ENCODE data around the gene ZNF543. TPM values are rescaled to one million over a fixed set of nuclear protein-coding genes. Genes with fewer than 3 reads are reported as not detected.

The ZNF543 gene
- total and polyA plus RNA-seq, 9 of the 15 experiments (the other 6 are each of a cell fraction or from before 2014, with no cell fraction given): 0.14 to 5.5 (median 2.4) TPM

- no peak for TF ChIP-seq ZBTB43 (CRISPR knock-in tag; IDR thresholded peaks at IDR 0.05)
- TF ChIP-seq IRF2 (CRISPR knock-in tag; IDR thresholded peaks at IDR 0.05): no peak
- TF ChIP-seq SREBF2 (CRISPR knock-in tag; IDR thresholded peaks at IDR 0.05): no peak
- TF ChIP-seq ZNF174 (CRISPR knock-in tag; IDR thresholded peaks at IDR 0.05): no peak
- peak; percentile 97 for TF ChIP-seq ATF4 (CRISPR knock-in tag; IDR thresholded peaks at IDR 0.05)
- no peak for TF ChIP-seq FOXM1 (IDR thresholded peaks at IDR 0.05; ENCODE audit: low read depth)
- TF ChIP-seq FOXM1 (CRISPR knock-in tag; IDR thresholded peaks at IDR 0.05; ENCODE audit: low read depth): no peak
- no peak for TF ChIP-seq HBP1 (CRISPR knock-in tag; IDR thresholded peaks at IDR 0.05)
- no peak for TF ChIP-seq ZNF778 (CRISPR knock-in tag; IDR thresholded peaks at IDR 0.05)
- no peak for TF ChIP-seq ZNF644 (tag; IDR thresholded peaks at IDR 0.05; ENCODE audit: low read depth)
- TF ChIP-seq COPS2 (conservative IDR thresholded peaks at IDR 0.05): no peak
- no peak for TF ChIP-seq ZNF280A (IDR thresholded peaks at IDR 0.05; ENCODE audit: low read depth, partially characterized antibody)
- peak; percentile 51; the same call in 1 of the 2 replicates for TF ChIP-seq ELF4 (CRISPR knock-in tag; IDR thresholded peaks at IDR 0.05)
- TF ChIP-seq MXD1 (CRISPR knock-in tag; IDR thresholded peaks at IDR 0.05; ENCODE audit: borderline replicate concordance, poor library complexity, severe bottlenecking): no peak
- peak; percentile 89; the same call in 1 of the 2 replicates for TF ChIP-seq ETV5 (CRISPR knock-in tag; IDR thresholded peaks at IDR 0.05; ENCODE audit: low read depth)
- TF ChIP-seq NR1H2 (CRISPR knock-in tag; IDR thresholded peaks at IDR 0.05): no peak
- no peak for TF ChIP-seq TSC22D4 (tag; IDR thresholded peaks at IDR 0.05)
- no peak for TF ChIP-seq MAFK (IDR thresholded peaks at IDR 0.05; ENCODE audit: low read length)
Observed at GRCh38 chr19:57279418-57280164, 40.7 kb upstream of the ZNF543 start (continued).
